ENCODE measurements around the gene ACTN1. TPM values are rescaled to one million over a fixed set of nuclear protein-coding genes. Genes with fewer than 3 reads are reported as not detected.

ACTN1 gene
- total RNA-seq, 3 donors from 2014 or later, result 75.0 to 295 (median 290) TPM

- Histone ChIP-seq H3K27ac (peak overlapping the region; percentile 83 to 94), H3K9me3 (no peaks in the 10 kb centered on the region), H3K4me1 (peaks cover 11 to 41% of the 10 kb centered on the region in 2 donors), H3K27me3 (no peaks in the 10 kb centered on the region), H3K36me3 (no peaks in the 10 kb centered on the region), H3K4me3 (peak overlapping the region in 1 of 3 donors; percentile 27)
- TF ChIP-seq CTCF (IDR thresholded peaks at IDR 0.05), result peak; percentile 9 to 27 (median 16)
- no peak for TF ChIP-seq POLR2A (IDR thresholded peaks at IDR 0.05)
- peak in 2 of 3 donors; percentile 21 to 55 for TF ChIP-seq POLR2AphosphoS5 (IDR thresholded peaks at IDR 0.05)
- intact Hi-C loops (cut with DNase I; ENCODE audit: low total_unique reads), result no loop called here
- peak; percentile 59 to 74 for DNase-seq (ENCODE audit: low spot score in 2 of 2)
Measured at GRCh38 chr14:68937471-68938270, 41.4 kb downstream of the ACTN1 start.

GRCh38 chr14:68936980-68937379, 42.1 kb downstream of the ACTN1 start:
- Histone ChIP-seq H3K36me3 (no peaks in the 10 kb centered on the region), H3K4me1 (peaks cover 11 to 41% of the 10 kb centered on the region in 2 donors), H3K9me3 (no peaks in the 10 kb centered on the region), H3K4me3 (no peak overlapping the region), H3K27ac (peak overlapping the region; percentile 82 to 83), H3K27me3 (no peaks in the 10 kb centered on the region)
- DNase-seq (ENCODE audit: low spot score in 2 of 2), result no peak
- intact Hi-C loops (cut with DNase I; ENCODE audit: low total_unique reads), result no loop called here
- no peak for TF ChIP-seq CTCF (IDR thresholded peaks at IDR 0.05)
- TF ChIP-seq POLR2A (IDR thresholded peaks at IDR 0.05), result no peak
- TF ChIP-seq POLR2AphosphoS5 (IDR thresholded peaks at IDR 0.05), result no peak

- Histone ChIP-seq H3K27ac (peak overlapping the region; percentile 82 to 83), H3K4me1 (peaks cover 11 to 39% of the 10 kb centered on the region in 2 donors), H3K36me3 (no peaks in the 10 kb centered on the region), H3K4me3 (peak overlapping the region in 1 of 3 donors; percentile 24), H3K9me3 (no peaks in the 10 kb centered on the region), H3K27me3 (no peaks in the 10 kb centered on the region)
- DNase-seq (ENCODE audit: low spot score in 2 of 2), result no peak
- TF ChIP-seq POLR2AphosphoS5 (IDR thresholded peaks at IDR 0.05), result no peak
- TF ChIP-seq CTCF (IDR thresholded peaks at IDR 0.05), result no peak
- TF ChIP-seq POLR2A (IDR thresholded peaks at IDR 0.05), result no peak
- intact Hi-C loops (cut with DNase I; ENCODE audit: low total_unique reads), result no loop called here
Measured at GRCh38 chr14:68936476-68936875, 42.6 kb downstream of the ACTN1 start.

GRCh38 chr14:68935761-68936214, 43.3 kb downstream of the ACTN1 start:
- DNase-seq (ENCODE audit: low spot score in 2 of 2), result no peak

GRCh38 chr14:68934066-68934465, 45.0 kb downstream of the ACTN1 start:
- Histone ChIP-seq H3K4me3 (no peak overlapping the region), H3K4me1 (peaks cover 7 to 18% of the 10 kb centered on the region in 2 donors), H3K27ac (peak overlapping the region; percentile 40 to 59), H3K27me3 (no peaks in the 10 kb centered on the region), H3K9me3 (no peaks in the 10 kb centered on the region), H3K36me3 (no peaks in the 10 kb centered on the region)
- TF ChIP-seq POLR2A (IDR thresholded peaks at IDR 0.05) (no peak), CTCF (IDR thresholded peaks at IDR 0.05) (no peak)
- intact Hi-C loops (cut with DNase I; ENCODE audit: low total_unique reads), result no loop called here
- no peak for DNase-seq (ENCODE audit: low spot score in 2 of 2)

More at GRCh38 chr14:68935761-68936214, 43.3 kb downstream of the ACTN1 start:
- intact Hi-C loops (cut with DNase I; ENCODE audit: low total_unique reads), result no loop called here
- no peaks in the 10 kb centered on the region for H3K27me3 ChIP-seq
- TF ChIP-seq POLR2AphosphoS5 (IDR thresholded peaks at IDR 0.05), result peak in 1 of 3 donors; percentile 57
- TF ChIP-seq POLR2A (IDR thresholded peaks at IDR 0.05), result no peak
- H3K27ac ChIP-seq, result peak overlapping the region; percentile 82 to 83
- no peaks in the 10 kb centered on the region for H3K36me3 ChIP-seq
- H3K9me3 ChIP-seq, result no peaks in the 10 kb centered on the region
- H3K4me3 ChIP-seq, result peak overlapping the region in 1 of 3 donors; percentile 24
- peaks cover 11 to 35% of the 10 kb centered on the region in 2 donors for H3K4me1 ChIP-seq

Data from breast epithelium (tissue), 4 donors.